ENCODE data around the gene TBX3.

Gene TBX3

GRCh38 chr12:114696443-114697242 is 12.7 kb upstream of the TBX3 start:
- no peak for DNase-seq (ENCODE audit: low read depth)

DNA sequence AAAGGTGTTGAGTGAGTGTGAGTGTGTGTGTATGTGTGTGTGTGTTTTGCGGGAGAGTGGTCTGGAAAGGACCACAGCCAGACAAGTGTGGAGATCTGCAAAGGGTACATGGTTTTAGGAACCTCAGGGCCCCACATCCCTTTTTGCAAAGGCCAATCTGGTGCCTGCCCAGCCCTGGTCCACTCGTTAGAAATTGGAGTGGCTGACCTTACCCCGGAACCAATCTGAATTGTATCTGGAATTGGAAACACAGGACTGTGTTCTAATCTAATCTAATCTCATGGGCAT is 11.3 kb upstream of the TBX3 start:
- no peak for DNase-seq (ENCODE audit: low read depth)

DNA sequence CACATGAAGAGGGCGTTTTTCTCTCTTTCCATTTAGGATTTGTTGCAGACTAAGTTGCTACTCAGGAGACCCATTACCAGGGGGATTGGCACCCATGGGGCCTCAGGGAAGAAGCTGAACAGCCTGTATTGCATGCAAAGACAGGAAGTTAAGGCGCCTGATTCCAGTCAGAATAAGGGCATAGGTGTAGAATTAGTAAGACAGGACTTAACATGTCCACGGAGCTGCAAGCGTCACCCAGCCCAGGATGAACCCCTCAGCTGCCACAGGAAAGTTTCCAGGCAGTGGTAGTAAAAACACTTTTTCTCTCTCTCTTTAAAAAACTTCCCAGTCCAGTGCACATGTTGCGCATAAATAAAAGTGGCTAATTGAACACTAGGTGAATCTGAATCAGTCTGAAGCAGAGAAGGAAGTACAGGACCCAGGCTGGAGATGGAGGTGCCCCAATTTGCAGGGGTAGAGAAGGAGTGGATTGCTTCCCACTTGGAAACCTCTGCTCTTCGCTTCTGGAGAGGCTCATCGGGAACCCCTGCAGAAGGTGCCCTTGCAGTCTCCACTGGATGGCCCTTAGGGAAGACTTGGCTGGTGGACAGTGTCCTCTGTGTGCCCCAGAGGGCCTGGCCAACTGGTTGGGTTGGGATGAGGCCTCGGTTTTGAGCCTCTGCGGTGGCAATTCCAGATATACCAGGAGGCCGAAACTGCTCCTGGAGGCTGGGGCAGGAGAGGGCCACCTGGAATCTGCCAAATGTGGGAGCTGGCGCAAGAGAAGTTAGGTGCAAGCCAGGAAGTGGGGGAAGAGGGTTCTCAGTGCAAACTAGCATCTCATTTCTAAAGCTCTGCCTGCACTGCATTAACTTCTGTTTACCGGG is 10.7 kb upstream of the TBX3 start:
- DNase-seq (ENCODE audit: low read depth), result peak; percentile 50

DNA sequence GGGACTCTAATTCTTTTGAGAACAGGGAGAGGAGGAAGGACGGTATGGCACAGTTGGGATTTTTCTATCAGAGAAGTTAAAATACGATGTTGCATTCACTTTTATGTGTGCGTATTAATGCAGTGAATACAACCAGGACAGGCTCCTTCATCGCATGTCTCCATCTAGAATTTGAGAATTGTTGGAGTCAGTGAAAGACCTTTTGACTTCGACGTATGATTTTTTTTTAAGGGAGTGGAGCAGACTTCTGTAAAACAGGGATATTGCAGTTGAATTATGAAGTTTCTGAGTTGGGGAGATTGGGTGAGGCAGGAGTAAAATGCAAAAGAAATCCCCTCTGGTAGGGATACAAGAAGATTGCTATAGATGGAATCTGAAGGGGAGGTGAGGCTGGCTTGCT is 9.6 kb upstream of the TBX3 start:
- DNase-seq (ENCODE audit: low read depth), result no peak

- DNase-seq (ENCODE audit: low read depth), result no peak
These were observed 9.1 kb upstream of the TBX3 start for GRCh38 chr12:114693059-114693531.

DNA sequence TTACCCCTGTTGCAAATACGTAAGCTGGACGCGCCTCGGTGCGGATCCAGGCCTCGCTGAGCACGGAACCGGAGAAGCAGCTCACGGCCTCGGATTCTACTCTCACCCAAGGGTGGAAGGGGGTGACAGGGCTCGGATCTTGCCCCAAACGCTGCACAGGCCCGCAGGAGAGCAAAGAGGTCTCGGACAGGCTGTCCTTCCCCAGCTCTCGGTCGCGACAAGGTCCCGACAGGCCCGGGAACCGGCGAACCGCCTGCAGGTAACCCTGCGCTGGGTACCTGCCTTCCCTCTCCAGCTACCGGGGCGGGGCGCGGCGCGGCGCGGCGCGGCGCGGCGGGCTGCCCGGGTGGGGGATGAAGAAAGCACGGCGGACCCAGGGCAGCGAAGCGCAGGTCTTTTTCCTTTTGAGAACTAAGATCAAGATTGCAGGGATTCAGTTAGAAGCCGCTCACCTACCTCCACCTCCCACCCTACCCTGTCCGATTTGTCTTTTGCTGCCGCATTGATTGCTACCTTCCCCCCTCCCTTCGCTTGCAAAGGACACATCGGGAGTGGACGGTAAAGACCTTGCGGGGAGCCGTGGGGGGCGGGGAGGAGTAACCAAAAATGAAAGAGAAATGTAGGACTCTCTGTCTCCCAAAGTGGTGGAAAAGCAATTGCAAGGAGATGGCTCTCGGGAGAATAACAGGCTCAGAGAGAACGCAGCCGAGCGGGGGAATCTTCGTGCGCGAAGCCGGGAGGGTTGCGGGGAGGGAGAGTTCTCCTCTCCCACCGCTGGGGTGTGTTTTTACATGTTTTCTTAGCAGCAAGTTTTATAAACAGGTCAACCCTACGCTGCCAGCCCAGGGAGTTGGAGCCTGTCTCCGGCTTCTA is 8.4 kb upstream of the TBX3 start:
- DNase-seq (ENCODE audit: low read depth), result peak; percentile 83

DNA sequence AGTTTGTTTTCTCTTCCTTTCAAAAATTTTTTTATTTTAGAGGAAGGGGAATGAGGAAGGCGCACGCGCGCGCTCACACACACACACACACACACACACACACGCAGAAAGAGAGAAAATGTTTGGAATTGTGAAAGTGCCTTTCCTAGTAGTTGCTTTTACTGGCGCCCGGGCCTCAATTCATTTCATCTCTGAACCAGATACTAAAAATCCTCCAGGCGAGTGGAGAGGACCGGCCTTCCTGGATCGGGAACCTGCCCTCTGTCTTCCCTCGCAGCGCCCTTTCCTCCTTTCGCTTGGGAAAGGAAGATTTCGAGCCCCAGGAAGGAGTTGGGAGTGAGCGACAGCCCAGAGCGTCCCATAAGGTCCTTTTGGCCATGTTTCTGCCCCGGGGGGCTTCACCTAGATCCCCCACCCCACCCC is 7.8 kb upstream of the TBX3 start:
- DNase-seq (ENCODE audit: low read depth), result peak; percentile 56

DNA sequence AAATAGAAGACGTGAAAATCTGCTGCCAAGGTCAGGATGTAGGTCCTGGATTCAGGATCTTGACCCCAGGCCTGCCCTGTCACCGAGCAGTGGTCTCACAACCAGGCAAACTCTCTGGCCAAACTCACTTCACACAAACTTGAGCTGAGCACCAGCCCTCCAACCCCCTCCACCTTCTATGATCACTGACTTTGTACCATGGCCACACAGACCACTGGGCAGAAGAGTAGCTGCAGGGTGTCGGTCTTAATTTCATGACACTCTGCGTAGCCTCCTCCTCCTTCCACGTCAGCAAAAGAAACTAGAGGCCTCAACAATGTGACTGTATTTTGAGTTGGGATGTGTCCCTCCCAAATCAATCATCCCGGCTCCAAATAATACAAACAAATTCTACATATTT is 7.2 kb upstream of the TBX3 start:
- DNase-seq (ENCODE audit: low read depth), result peak; percentile 56

GRCh38 chr12:114690267-114691135 is 6.5 kb upstream of the TBX3 start:
- peak; percentile 16 for DNase-seq (ENCODE audit: low read depth)

DNA sequence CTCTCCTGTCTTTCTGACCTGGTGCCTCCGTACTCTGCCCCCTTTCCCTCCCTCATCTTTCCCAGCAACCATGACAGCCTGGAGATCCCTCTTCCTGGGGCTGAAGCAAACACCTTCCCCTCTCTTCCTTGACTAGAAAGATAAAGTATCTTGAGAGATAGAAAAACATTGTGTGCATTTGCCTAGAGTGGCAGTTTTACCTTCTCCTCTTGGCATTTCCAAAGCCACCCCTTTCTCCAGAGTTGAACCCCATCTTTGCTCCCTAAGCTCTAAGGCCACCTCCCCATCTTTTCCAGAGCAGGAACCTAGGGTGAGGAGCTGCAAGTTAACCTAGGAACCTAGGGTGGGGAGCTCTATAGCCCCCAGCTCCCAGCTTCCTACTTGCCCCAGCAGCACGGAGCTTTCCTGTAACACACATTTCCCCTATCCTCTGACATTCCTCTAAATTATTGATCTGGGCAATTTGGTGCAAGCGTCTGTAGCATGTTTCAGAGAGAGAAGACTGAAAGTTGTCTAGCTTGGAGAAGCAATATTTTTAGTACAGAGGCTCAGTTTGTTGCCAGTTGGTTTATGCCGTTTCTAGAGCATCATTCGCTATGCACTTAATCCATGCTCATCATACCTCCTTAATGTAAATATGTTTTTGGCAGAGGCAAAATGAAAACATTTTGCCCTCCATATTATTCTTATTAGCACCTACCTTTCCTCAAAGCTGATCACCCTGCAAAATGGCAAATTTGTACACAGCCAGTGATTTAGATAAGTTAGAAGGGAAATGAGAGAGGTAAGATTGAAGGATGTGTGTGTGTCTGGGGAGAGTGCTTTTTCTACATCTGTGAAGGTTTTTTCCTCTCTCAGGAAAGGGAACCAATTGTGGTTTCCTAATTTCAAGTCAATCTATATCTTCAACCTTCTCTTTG is 5.4 kb upstream of the TBX3 start:
- DNase-seq (ENCODE audit: low read depth), result no peak

DNA sequence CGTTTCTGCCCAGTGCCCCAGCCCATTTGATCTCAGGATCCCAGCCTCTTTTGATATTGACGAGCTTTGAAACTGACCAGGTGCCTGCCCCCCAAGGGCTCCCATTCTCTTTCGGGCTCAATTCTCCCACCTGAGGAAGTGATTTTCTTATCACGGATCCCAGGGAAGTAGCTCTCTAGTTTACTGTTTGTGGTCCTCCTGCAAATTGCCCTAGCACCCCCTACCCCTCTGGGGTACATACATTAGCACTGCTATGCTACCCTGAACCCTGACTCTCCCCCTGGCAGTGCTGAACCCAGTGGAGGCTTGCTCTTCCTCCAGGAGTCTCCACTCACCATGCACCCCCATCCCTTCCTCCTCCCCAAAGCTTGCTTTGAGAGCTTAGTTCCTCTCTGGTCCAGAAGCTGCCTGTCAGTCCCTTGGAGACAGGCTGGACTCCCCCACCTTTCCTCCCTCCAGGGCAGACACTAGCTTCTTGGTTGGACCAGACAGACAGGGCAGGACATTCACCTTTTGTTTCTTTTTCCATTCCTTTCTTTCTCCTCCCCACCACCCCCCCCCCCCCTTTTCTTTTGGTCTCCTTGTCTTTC is 4.4 kb upstream of the TBX3 start:
- DNase-seq (ENCODE audit: low read depth), result peak; percentile 50

GRCh38 chr12:114687802-114688201 is 3.8 kb upstream of the TBX3 start:
- peak; percentile 38 for DNase-seq (ENCODE audit: low read depth)

DNA sequence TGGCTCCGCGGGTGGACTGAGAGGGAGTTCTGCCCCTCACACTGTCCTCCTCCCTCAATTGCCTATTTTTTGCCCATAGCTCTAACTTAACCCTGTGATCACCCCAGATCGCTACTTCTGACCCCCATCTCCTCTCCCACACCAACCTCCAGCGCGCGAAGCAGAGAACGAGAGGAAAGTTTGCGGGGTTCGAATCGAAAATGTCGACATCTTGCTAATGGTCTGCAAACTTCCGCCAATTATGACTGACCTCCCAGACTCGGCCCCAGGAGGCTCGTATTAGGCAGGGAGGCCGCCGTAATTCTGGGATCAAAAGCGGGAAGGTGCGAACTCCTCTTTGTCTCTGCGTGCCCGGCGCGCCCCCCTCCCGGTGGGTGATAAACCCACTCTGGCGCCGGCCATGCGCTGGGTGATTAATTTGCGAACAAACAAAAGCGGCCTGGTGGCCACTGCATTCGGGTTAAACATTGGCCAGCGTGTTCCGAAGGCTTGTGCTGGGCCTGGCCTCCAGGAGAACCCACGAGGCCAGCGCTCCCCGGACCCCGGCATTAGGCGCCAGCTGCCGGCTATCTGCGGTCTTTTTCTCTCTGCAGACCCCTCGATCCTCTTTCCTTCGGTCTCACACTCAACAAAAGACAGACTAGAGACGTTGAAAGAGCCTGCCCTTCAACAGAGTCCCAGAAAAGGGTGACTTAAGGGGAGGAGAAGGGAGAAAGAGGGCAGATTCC is 3.0 kb upstream of the TBX3 start:
- DNase-seq (ENCODE audit: low read depth), result peak; percentile 65

DNA sequence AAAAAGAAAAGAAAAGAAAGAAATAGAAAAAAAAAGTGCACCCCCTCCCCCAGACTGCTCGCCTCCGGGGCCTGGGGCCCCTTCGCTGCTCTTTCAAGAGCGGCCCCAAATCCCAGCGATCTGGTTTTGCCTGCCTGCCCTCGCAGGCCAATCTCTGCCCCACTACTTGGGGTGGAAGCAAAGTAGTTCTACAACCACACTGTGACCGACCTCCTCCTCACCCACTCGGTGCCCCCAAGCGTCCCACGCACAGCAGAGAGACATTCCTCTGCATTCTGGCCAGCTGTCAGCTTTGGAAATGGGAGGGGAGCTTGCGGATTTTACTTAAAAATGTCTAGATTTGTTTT is 2.4 kb upstream of the TBX3 start:
- DNase-seq (ENCODE audit: low read depth), result peak; percentile 55

GRCh38 chr12:114685869-114686268 is 1.9 kb upstream of the TBX3 start:
- peak; percentile 79 for DNase-seq (ENCODE audit: low read depth)

DNA sequence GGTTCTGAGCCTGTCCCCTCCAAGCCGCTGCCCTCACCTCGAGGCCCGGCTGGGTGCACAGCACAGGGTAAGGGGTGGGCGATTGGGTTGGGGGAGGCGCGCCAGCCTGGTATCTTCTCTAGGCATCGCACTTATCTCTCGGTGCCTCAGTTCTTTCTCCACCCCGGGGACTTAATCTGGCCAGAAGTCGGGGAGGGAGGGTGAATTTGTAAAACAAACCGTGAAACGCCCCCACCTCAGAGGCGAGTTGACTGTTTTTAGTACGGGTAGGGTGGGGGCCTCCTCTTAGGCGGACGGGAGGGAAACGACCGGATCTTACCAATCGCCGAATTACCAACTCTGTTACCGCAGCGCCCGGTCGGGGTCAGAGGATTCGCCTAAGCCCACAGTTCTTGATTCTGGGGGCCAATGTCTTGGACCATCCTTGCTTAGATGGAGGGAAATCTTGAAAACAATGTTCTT is 1.4 kb upstream of the TBX3 start:
- DNase-seq (ENCODE audit: low read depth), result peak; percentile 75

DNA sequence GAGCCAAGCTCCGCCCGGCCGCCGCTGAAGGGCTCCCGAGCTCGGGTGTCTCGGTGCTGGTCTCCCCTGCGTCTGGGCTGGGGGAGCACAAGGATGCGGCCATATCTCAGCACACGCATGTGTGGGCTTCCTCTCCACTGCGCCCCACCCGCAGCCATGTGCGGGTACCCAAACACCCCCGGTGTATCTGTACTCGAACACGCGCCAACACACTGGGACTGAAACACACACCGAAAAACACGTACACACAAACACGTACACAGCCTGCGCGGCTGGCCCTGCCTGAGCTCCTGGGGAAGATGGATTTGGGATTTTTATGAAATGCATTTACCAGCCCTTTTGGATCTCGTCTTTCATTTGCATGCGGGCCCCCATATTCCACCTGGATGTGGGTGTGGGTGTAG is 897 bp upstream of the TBX3 start:
- no peak for DNase-seq (ENCODE audit: low read depth)

- DNase-seq (ENCODE audit: low read depth), result no peak
These were observed 272 bp downstream of the TBX3 start for GRCh38 chr12:114683709-114684097.
